Measurements from ENCODE around the gene CCDC157.

The CCDC157 gene

DNA sequence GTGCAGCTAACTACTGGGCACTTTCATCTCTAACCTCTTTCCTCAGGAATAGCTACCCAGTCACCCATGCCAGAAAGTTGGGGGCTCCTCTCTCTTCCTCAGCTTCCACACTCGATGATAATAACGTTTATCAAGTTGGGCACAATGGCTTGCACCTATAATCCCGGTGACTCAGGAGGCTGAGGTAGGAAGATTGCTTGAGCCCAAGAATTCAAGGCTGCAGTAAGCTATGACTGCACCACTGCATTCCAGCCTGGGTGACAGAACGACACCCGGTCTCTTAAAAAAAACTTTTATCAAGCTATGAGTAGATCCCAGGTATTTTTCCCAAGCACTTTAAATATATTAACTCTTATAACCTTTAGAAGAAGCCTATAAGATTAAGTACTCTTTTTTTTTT lies 2.2 kb upstream of the CCDC157 start:
- FAIRE-seq (no peak), DNase-seq (ENCODE audit: insufficient read length, low spot score) (no peak)
- no peak for TF ChIP-seq CTCF (IDR thresholded peaks at IDR 0.05; ENCODE audit: insufficient read depth, missing control alignments)

DNA sequence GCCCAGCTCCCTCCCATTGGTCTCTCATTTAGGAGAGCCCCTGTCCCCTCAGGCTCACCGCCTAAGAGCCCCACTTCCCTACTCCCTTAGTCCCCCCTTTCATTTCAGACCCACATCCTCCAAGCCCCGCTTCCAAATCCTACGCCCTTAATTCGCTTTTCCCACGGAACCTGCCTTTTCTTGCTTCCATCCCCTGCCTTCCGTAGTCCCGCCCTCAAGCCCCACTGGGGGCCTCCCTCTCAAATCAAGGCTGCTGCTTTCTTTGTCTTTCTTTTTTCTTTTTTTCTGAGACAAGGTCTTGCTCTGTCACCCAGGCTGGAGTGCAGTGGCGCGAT lies 396 bp downstream of the CCDC157 start:
- DNase-seq (ENCODE audit: insufficient read length, low spot score) (no peak), FAIRE-seq (no peak)
- TF ChIP-seq CTCF (IDR thresholded peaks at IDR 0.05; ENCODE audit: insufficient read depth, missing control alignments), result no peak

GRCh38 chr22:30357650-30358215 lies 926 bp downstream of the CCDC157 start:
- no peak for TF ChIP-seq CTCF (IDR thresholded peaks at IDR 0.05; ENCODE audit: insufficient read depth, missing control alignments)
- FAIRE-seq (no peak), DNase-seq (ENCODE audit: insufficient read length, low spot score) (no peak)

DNA sequence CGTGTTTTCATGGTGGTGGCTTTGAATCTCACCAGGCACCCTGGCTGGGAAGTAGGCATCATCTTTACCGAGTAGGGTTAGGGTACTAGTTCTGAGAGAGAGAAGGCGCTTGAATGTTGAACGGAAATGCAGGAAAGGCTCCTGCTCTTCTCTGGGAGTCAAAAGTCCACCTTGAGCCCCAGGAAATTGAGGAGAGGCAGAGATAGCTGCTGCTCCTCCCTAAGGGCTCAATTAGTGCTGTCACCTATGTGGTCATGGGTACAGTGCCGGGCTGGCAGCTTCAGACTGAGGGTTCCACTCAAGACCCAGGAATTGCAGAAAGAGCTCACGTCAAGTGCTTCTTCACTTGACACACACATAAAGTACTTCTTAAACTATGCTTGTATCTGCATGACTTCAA lies 1.7 kb downstream of the CCDC157 start:
- DNase-seq (ENCODE audit: insufficient read length, low spot score), result no peak
- no peak for FAIRE-seq
- no peak for TF ChIP-seq CTCF (IDR thresholded peaks at IDR 0.05; ENCODE audit: insufficient read depth, missing control alignments)

- DNase-seq (ENCODE audit: insufficient read length, low spot score) (no peak), FAIRE-seq (no peak)
- no peak for TF ChIP-seq CTCF (IDR thresholded peaks at IDR 0.05; ENCODE audit: insufficient read depth, missing control alignments)
These were observed 5.3 kb downstream of the CCDC157 start for GRCh38 chr22:30361916-30362650.

DNA sequence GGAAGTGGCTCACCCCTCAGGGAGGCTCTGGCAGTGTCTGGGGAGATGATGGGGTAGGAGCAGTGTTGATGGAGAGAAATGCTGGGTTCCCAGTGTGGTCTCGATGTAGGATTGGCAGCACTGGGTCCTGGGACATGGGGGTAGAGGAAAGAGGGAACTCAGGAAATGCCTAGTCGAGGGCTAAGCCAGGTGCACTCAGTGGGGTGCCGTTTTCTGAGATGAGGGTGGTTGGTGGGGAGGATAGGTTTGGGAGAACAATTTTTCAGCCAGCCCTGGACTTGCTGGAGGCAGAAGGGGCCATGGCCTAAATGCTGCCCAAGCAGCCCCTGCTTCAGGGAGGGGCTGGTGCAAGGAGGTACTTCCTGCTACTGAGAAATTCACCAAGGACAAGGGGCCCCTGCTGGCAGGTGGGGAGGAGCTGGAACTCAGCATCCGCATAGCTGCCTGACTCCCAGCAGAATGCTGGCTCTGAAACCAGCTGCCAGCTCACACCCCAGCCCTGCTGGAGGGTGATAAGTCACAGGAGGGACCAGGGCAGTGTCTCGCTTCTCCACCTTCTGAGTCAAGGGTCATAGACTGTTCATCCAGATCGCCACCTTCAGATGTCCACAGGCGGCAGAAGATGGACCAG lies 6.0 kb downstream of the CCDC157 start:
- no peak for DNase-seq (ENCODE audit: insufficient read length, low spot score)
- FAIRE-seq, result no peak
- no peak for TF ChIP-seq CTCF (IDR thresholded peaks at IDR 0.05; ENCODE audit: insufficient read depth, missing control alignments)

DNA sequence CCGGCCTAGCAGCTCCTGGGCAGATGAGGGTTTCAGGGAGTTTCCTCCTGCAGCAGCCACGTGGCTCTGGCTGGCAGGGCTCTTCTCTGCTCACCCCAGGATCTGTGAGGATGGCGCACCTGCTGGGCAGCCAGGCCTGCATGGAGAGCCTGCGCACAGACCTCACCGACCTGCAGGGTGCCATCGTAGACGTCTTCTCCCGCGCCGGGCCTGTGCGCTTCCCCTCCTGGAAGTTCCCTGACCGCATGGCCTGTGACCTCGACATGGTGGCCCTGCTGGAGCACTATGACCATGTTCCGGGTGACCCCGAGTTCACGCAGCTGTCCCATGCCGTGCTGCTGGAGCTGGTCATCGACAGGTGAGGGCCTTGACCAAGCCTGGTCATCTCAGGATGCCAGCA lies 9.1 kb downstream of the CCDC157 start:
- TF ChIP-seq CTCF (IDR thresholded peaks at IDR 0.05; ENCODE audit: insufficient read depth, missing control alignments), result no peak
- FAIRE-seq (no peak), DNase-seq (ENCODE audit: insufficient read length, low spot score) (no peak)
